A673 (cell line): ENCODE data around the gene ZSCAN5C. TPM values are rescaled to one million over a fixed set of nuclear protein-coding genes. Genes with fewer than 3 reads are reported as not detected.

ENCODE experiments used
- BruUV-seq: library from RNA; stranded (reverse); fragments of 400-500 nt; replicated peaks from 2 replicates; lab custom pipeline; 2021; lab: Mats Ljungman, UMichigan
- CTCF ChIA-PET: fragments of 300-600 bp; sonication (Branson Sonifier 250); formaldehyde crosslinking; loops from one replicate; lab custom pipeline; 2022; ENCODE audit warnings: antibody characterized with exemption; lab: Charles Lee
- POLR2A ChIA-PET: fragments of 300-600 bp; sonication (Branson Sonifier 250); formaldehyde crosslinking; loops from one replicate; lab custom pipeline; 2022; ENCODE audit warnings: antibody characterized with exemption; ENCODE audit not compliant: low non-redundant PET; lab: Charles Lee
- DNase-seq: peaks from one replicate; pipeline ENCODE4 v3.0.0-alpha.2; 2015; ENCODE audit warnings: low spot score
- H3K27ac ChIP-seq: fragments of 200-600 bp; sonication (generic); 2 replicates; pipeline ENCODE4 v1.5.1; 2016; ENCODE audit warnings: mixed run types, low read depth, mild to moderate bottlenecking, mixed read lengths, antibody characterized with exemption, low read length; ENCODE audit not compliant: poor library complexity, severe bottlenecking
- H3K27me3 ChIP-seq: fragments of 200-600 bp; sonication (generic); replicated peaks from 2 replicates; pipeline ENCODE4 v1.6.1; 2017; ENCODE audit warnings: mixed run types, low read depth, mild to moderate bottlenecking, mixed read lengths, antibody characterized with exemption, low read length; ENCODE audit not compliant: insufficient read depth, poor library complexity
- H3K36me3 ChIP-seq: fragments of 200-600 bp; sonication (generic); 2 replicates; pipeline ENCODE4 v1.6.1; 2016; ENCODE audit warnings: mixed run types, mild to moderate bottlenecking, mixed read lengths, antibody characterized with exemption, low read length; ENCODE audit not compliant: insufficient read depth, poor library complexity, severe bottlenecking
- H3K4me1 ChIP-seq: fragments of 200-600 bp; sonication (generic); 2 replicates; pipeline ENCODE4 v1.6.1; 2017; ENCODE audit warnings: mixed run types, mild to moderate bottlenecking, mixed read lengths, antibody characterized with exemption, low read length; ENCODE audit not compliant: insufficient read depth, poor library complexity, severe bottlenecking
- H3K4me3 ChIP-seq: fragments of 200-600 bp; sonication (generic); 2 replicates; pipeline ENCODE4 v1.5.1; 2016; ENCODE audit warnings: low read depth, mixed run types, mild to moderate bottlenecking, mixed read lengths, low read length; ENCODE audit not compliant: poor library complexity, severe bottlenecking
- H3K9me3 ChIP-seq: fragments of 200-600 bp; sonication (generic); 2 replicates; pipeline ENCODE4 v1.6.1; 2016; ENCODE audit warnings: mixed run types, low read depth, mild to moderate bottlenecking, mixed read lengths, antibody characterized with exemption, low read length; ENCODE audit not compliant: poor library complexity, severe bottlenecking
- CTCF ChIP-seq: fragments of 300-800, 200-600 bp; sonication (generic); conservative IDR thresholded peaks from 2 replicates; pipeline ENCODE4 v1.5.1; 2017; ENCODE audit warnings: low read depth, mild to moderate bottlenecking, antibody characterized with exemption, low read length, moderate library complexity, mixed read lengths
- EZH2 ChIP-seq: fragments of 200-600 bp; sonication (generic); IDR thresholded peaks from 2 replicates; pipeline ENCODE4 v1.6.1; 2017; ENCODE audit warnings: borderline replicate concordance, low read depth, mild to moderate bottlenecking, mixed read lengths, antibody characterized with exemption, low read length; ENCODE audit not compliant: poor library complexity, severe bottlenecking
- intact Hi-C: fragments of 100-400 bp; cut with micrococcal nuclease; formaldehyde crosslinking; loops from one replicate; pipeline ENCODE4 v1.10.0; 2022; ENCODE audit not compliant: unreplicated experiment
- total RNA-seq: library from RNA; stranded (reverse); gene quantifications from 2 replicates; pipeline ENCODE4 v1.2.3, GENCODE V29; 2021

Gene ZSCAN5C
- total RNA-seq, 1 experiment from 2014 or later, result not detected

DNA sequence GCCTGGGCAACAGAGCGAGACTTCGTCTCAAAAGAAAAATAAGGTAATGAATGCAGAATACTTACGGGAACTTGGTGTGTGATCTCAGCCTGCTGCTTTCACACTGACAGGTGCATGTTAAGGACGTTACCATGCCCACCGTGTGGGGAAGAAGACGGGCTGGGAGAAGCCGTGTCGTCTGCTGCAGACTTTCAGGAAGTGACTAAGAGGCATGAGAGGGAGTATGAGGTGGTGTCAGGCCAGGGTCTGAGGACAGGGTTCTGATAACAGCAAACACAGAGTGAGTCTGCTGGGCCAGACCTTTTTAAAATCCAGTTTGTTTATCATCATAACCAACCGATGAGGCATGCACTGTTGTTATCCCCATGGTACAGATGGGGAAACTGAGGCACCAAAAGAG lies 39.8 kb upstream of the ZSCAN5C start:
- Histone ChIP-seq H3K4me3 (no peak overlapping the region), H3K4me1 (no peaks in the 10 kb centered on the region), H3K36me3 (peaks cover 8% of the 10 kb centered on the region), H3K9me3 (no peaks in the 10 kb centered on the region), H3K27me3 (no peaks in the 10 kb centered on the region), H3K27ac (no peak overlapping the region)
- DNase-seq, result no peak
- CTCF ChIA-PET, result no interaction called here
- no TSS peak for BruUV-seq
- intact Hi-C loops, result no loop called here
- TF ChIP-seq CTCF (no peak), EZH2 (no peak)
- POLR2A ChIA-PET, result no interaction called here

- CTCF ChIA-PET, result no interaction called here
- H3K36me3 ChIP-seq, result peaks cover 8% of the 10 kb centered on the region
- H3K27me3 ChIP-seq, result no peaks in the 10 kb centered on the region
- POLR2A ChIA-PET, result no interaction called here
- no peak for DNase-seq
- intact Hi-C loops, result no loop called here
- no TSS peak for BruUV-seq
- H3K9me3 ChIP-seq, result no peaks in the 10 kb centered on the region
- no peak overlapping the region for H3K27ac ChIP-seq
- no peaks in the 10 kb centered on the region for H3K4me1 ChIP-seq
- TF ChIP-seq EZH2 (no peak), CTCF (no peak)
- H3K4me3 ChIP-seq, result no peak overlapping the region
Measured at GRCh38 chr19:56163097-56163496, 39.0 kb upstream of the ZSCAN5C start.

GRCh38 chr19:56167064-56167578 lies 35.0 kb upstream of the ZSCAN5C start:
- Histone ChIP-seq H3K4me1 (no peaks in the 10 kb centered on the region), H3K27me3 (no peaks in the 10 kb centered on the region), H3K36me3 (no peaks in the 10 kb centered on the region), H3K4me3 (no peak overlapping the region), H3K27ac (no peak overlapping the region), H3K9me3 (no peaks in the 10 kb centered on the region)
- TF ChIP-seq CTCF (no peak), EZH2 (no peak)
- no TSS peak for BruUV-seq
- CTCF ChIA-PET, result interaction anchor here (0.6 kb wide), 1 partner anchor 85 kb away, joined by 3 read pairs; no protein-coding TSS in a partner anchor
- POLR2A ChIA-PET, result no interaction called here
- peak; percentile 36 for DNase-seq
- intact Hi-C loops, result no loop called here
